HCT116 (cell line): ENCODE data around the gene ACTN3. TPM values are rescaled to one million over a fixed set of nuclear protein-coding genes. Genes with fewer than 3 reads are reported as not detected.
A peak's percentile ranks its signal among the peaks of the same experiment; 100 is the strongest.

Experiments used
- ATAC-seq: fragments of 200-7000 bp; cut with Tn5 transposase; 2 replicates; pipeline ENCODE4 v1.9.1; 2020; ENCODE audit warnings: mild to moderate bottlenecking, moderate library complexity
- BruUV-seq: library from RNA; stranded (reverse); fragments of 400-500 nt; replicated peaks from 2 replicates; lab custom pipeline; 2021; lab: Mats Ljungman, UMichigan
- CTCF ChIA-PET: fragments of 300-600 bp; sonication (Branson Sonifier 250); formaldehyde crosslinking; loops from one replicate; lab custom pipeline; 2021; ENCODE audit warnings: antibody characterized with exemption; lab: Charles Lee
- POLR2A ChIA-PET: fragments of 300-600, 350-600 bp; sonication (Branson Sonifier 250); formaldehyde crosslinking; loops from one replicate; lab custom pipeline; 2021; ENCODE audit warnings: antibody characterized with exemption; lab: Charles Lee
- RAD21 ChIA-PET, 2 experiments: fragments of 300-600 bp; sonication (Branson Sonifier 250); formaldehyde crosslinking; loops; one replicate each; lab custom pipeline; 2023; ENCODE audit warnings: low total read pairs in 2 of 2; ENCODE audit not compliant: uncharacterized antibody in 2 of 2, unreplicated experiment in 2 of 2, low non-redundant PET in 1 of 2; lab: Charles Lee
- DNase-seq: peaks from one replicate; pipeline ENCODE4 v3.0.0-alpha.2; 2010; ENCODE audit warnings: low read depth, low spot score
- H2AFZ ChIP-seq: fragments of 200-600 bp; shearing (Covaris generic), sonication (generic); 2 replicates; pipeline ENCODE4 v1.6.1; 2017; ENCODE audit warnings: low read depth, mixed run types, mixed read lengths, antibody characterized with exemption, low read length; ENCODE audit not compliant: poor library complexity, severe bottlenecking
- H3K27ac ChIP-seq: 2 replicates; pipeline ENCODE4 v1.5.1; 2012; ENCODE audit warnings: low read depth, low read length
- H3K27me3 ChIP-seq: fragments of 200-600 bp; sonication (generic); 2 replicates; pipeline ENCODE4 v1.6.1; 2016; ENCODE audit warnings: mixed run types, low read length, mixed read lengths; ENCODE audit not compliant: insufficient read depth
- H3K36me3 ChIP-seq, 2 experiments: fragments of 200-500 bp in 1 of 2; fragments of 200-600 bp in 1 of 2; sonication (Bioruptor generic) in 1 of 2; sonication (generic) in 1 of 2; 2 replicates each; pipeline versions ENCODE4 v1.5.1 to v1.6.1; 2014 to 2016; ENCODE audit warnings: low read length in 2 of 2, inconsistent platforms in 1 of 2, mixed read lengths in 1 of 2, mixed run types in 1 of 2; ENCODE audit not compliant: insufficient read depth in 2 of 2, control insufficient read depth in 1 of 2
- H3K4me1 ChIP-seq, 2 experiments: fragments of 200-600 bp in 1 of 2; sonication (generic) in 1 of 2; 2 replicates each; pipeline versions ENCODE4 v1.5.1 to v1.6.1; 2012 to 2017; ENCODE audit warnings: low read length in 2 of 2, inconsistent platforms in 1 of 2, mild to moderate bottlenecking in 1 of 2, mixed read lengths in 1 of 2, mixed run types in 1 of 2, moderate library complexity in 1 of 2; ENCODE audit not compliant: insufficient read depth in 2 of 2, control insufficient read depth in 1 of 2
- H3K4me2 ChIP-seq: fragments of 200-600 bp; sonication (generic); 2 replicates; pipeline ENCODE4 v1.6.1; 2017; ENCODE audit warnings: mixed run types, low read length, mixed read lengths
- H3K4me3 ChIP-seq, 2 experiments: fragments of 200-600 bp in 1 of 2; sonication (generic) in 1 of 2; replicated peaks in 1 of 2; 2 replicates each; pipeline ENCODE4 v1.5.1; 2011 to 2016; ENCODE audit warnings: low read length in 2 of 2, control low read depth in 1 of 2, low read depth in 1 of 2, mild to moderate bottlenecking in 1 of 2, mixed read lengths in 1 of 2, mixed run types in 1 of 2
- H3K79me2 ChIP-seq: fragments of 200-600 bp; sonication (generic); 2 replicates; pipeline ENCODE4 v1.6.1; 2017; ENCODE audit warnings: mild to moderate bottlenecking, mixed run types, low read length, moderate library complexity, mixed read lengths; ENCODE audit not compliant: insufficient read depth
- H3K9ac ChIP-seq: fragments of 200-600 bp; sonication (generic); 2 replicates; pipeline ENCODE4 v1.6.1; 2016; ENCODE audit warnings: low read length, mixed read lengths
- H3K9me2 ChIP-seq: fragments of 200-600 bp; sonication (generic), shearing (Covaris generic); 2 replicates; pipeline ENCODE4 v1.6.1; 2017; ENCODE audit warnings: mixed run types, mild to moderate bottlenecking, moderate library complexity; ENCODE audit not compliant: insufficient read depth
- H3K9me3 ChIP-seq, 2 experiments: fragments of 200-500 bp in 1 of 2; fragments of 200-600 bp in 1 of 2; sonication (Bioruptor generic) in 1 of 2; sonication (generic) in 1 of 2; 2 replicates each; pipeline ENCODE4 v1.6.1; 2014 to 2017; ENCODE audit warnings: low read length in 2 of 2, mixed read lengths in 2 of 2, inconsistent platforms in 1 of 2, low read depth in 1 of 2, mild to moderate bottlenecking in 1 of 2, mixed run types in 1 of 2, moderate library complexity in 1 of 2; ENCODE audit not compliant: control insufficient read depth in 1 of 2, insufficient read depth in 1 of 2
- H4K20me1 ChIP-seq: fragments of 200-600 bp; sonication (generic), shearing (Covaris generic); 2 replicates; pipeline ENCODE4 v1.6.1; 2017; ENCODE audit warnings: mixed run types, mild to moderate bottlenecking, moderate library complexity; ENCODE audit not compliant: insufficient read depth
- intact Hi-C: fragments of 100-400 bp; cut with micrococcal nuclease; formaldehyde crosslinking; loops from 2 replicates; pipeline ENCODE4 v1.10.0; 2022
- total RNA-seq: library from RNA; stranded (reverse); gene quantifications from one replicate; pipeline ENCODE4 v1.2.1, GENCODE V29; 2021; ENCODE audit not compliant: unreplicated experiment
- TF ChIP-seq, protein P1 (sequence below), 3 experiments: fragments of 200-600 bp in 1 of 3; sonication (generic) in 1 of 3; IDR thresholded peaks in 2 of 3; conservative IDR thresholded peaks in 1 of 3; 2 replicates each; pipeline ENCODE4 v1.5.1; 2012 to 2017; ENCODE audit warnings: low read depth in 2 of 3, low read length in 2 of 3, antibody characterized with exemption in 1 of 3, borderline replicate concordance in 1 of 3, control low read depth in 1 of 3, mild to moderate bottlenecking in 1 of 3, mixed read lengths in 1 of 3, mixed run types in 1 of 3, moderate library complexity in 1 of 3; ENCODE audit not compliant: insufficient read depth in 1 of 3
- TF ChIP-seq, protein P2 (sequence below): IDR thresholded peaks from 2 replicates; pipeline ENCODE4 v1.6.1; 2011; ENCODE audit warnings: mild to moderate bottlenecking, low read length, moderate library complexity; ENCODE audit not compliant: insufficient replicate concordance; ENCODE audit errors: extremely low read depth
- TF ChIP-seq, protein P3 (sequence below): IDR thresholded peaks from 2 replicates; pipeline ENCODE4 v1.6.1; 2012

The ACTN3 gene
- total RNA-seq, 1 experiment from 2014 or later = not detected

DNA sequence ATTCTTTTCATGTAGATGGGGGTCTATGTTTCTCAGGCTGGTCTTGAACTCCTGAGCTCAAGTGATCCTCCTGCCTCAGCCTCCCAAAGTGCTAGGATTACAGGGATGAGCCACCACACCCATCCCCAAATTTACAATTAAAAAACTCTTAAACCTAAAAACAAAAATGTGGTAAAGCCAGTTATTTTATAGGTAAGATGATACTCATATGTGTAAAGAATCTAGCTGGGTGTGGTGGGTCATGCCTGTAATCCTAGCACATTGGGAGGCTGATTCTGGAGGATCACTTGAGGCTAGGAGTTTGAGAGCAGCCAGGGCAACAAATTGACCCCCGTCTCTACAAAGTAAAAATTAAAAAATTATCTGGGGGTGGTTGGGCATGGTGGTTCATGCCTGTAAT, 65.8 kb downstream of the ACTN3 start:
- Histone ChIP-seq H3K27ac (no peak overlapping the region), H3K4me2 (peak overlapping the region; percentile 13; the same call in 1 of the 2 replicates), H3K9me2 (no peaks in the 10 kb centered on the region), H3K36me3 (peaks cover 0 to 5% of the 10 kb centered on the region in 2 experiments; a peak in 1 of 4 replicates), H3K9me3 (no peaks in the 10 kb centered on the region), H3K79me2 (peaks cover 19% of the 10 kb centered on the region), H3K4me3 (no peak overlapping the region), H3K4me1 (peaks cover 6 to 26% of the 10 kb centered on the region in 2 experiments; a peak in 3 of 4 replicates), H3K27me3 (no peaks in the 10 kb centered on the region), H4K20me1 (peaks cover 9% of the 10 kb centered on the region; the same call in 1 of the 2 replicates), H3K9ac (no peak overlapping the region), H2AFZ (no peak overlapping the region)
- RAD21 ChIA-PET = no interaction called here
- TF ChIP-seq, protein P1, sequence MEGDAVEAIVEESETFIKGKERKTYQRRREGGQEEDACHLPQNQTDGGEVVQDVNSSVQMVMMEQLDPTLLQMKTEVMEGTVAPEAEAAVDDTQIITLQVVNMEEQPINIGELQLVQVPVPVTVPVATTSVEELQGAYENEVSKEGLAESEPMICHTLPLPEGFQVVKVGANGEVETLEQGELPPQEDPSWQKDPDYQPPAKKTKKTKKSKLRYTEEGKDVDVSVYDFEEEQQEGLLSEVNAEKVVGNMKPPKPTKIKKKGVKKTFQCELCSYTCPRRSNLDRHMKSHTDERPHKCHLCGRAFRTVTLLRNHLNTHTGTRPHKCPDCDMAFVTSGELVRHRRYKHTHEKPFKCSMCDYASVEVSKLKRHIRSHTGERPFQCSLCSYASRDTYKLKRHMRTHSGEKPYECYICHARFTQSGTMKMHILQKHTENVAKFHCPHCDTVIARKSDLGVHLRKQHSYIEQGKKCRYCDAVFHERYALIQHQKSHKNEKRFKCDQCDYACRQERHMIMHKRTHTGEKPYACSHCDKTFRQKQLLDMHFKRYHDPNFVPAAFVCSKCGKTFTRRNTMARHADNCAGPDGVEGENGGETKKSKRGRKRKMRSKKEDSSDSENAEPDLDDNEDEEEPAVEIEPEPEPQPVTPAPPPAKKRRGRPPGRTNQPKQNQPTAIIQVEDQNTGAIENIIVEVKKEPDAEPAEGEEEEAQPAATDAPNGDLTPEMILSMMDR (IDR thresholded peaks at IDR 0.05 in 2 of 3, conservative IDR thresholded peaks at IDR 0.05 in 1 of 3; ENCODE audit: borderline replicate concordance in 1 of 3, insufficient read depth in 1 of 3, low read depth in 2 of 3, low read length in 2 of 3) = no peak
- TF ChIP-seq, protein P2, sequence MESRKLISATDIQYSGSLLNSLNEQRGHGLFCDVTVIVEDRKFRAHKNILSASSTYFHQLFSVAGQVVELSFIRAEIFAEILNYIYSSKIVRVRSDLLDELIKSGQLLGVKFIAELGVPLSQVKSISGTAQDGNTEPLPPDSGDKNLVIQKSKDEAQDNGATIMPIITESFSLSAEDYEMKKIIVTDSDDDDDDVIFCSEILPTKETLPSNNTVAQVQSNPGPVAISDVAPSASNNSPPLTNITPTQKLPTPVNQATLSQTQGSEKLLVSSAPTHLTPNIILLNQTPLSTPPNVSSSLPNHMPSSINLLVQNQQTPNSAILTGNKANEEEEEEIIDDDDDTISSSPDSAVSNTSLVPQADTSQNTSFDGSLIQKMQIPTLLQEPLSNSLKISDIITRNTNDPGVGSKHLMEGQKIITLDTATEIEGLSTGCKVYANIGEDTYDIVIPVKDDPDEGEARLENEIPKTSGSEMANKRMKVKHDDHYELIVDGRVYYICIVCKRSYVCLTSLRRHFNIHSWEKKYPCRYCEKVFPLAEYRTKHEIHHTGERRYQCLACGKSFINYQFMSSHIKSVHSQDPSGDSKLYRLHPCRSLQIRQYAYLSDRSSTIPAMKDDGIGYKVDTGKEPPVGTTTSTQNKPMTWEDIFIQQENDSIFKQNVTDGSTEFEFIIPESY = no peak
- TF ChIP-seq, protein P3, sequence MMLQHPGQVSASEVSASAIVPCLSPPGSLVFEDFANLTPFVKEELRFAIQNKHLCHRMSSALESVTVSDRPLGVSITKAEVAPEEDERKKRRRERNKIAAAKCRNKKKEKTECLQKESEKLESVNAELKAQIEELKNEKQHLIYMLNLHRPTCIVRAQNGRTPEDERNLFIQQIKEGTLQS = no peak
- DNase-seq (no peak), ATAC-seq (no peak)
- POLR2A ChIA-PET = interaction anchor here (0.7 kb wide), 1 partner anchor 18 kb away, joined by 3 read pairs; no protein-coding TSS in a partner anchor
- CTCF ChIA-PET = no interaction called here
- intact Hi-C loops = no loop called here
- no TSS peak for BruUV-seq

Other genes with a start within 250 kb of the ACTN3 start
- 0.32 TPM for gene CD248, start 229.9 kb upstream of the ACTN3 start, total RNA-seq
- 38.7 TPM for gene RIN1, start 210.5 kb upstream of the ACTN3 start, total RNA-seq
- gene BRMS1, start 201.8 kb upstream of the ACTN3 start, total RNA-seq = 42.1 TPM
- gene B4GAT1, start 199.3 kb upstream of the ACTN3 start, total RNA-seq = 6.7 TPM
- 39.7 TPM for gene SLC29A2, start 175.1 kb upstream of the ACTN3 start, total RNA-seq
- not detected for gene NPAS4, start 125.9 kb upstream of the ACTN3 start, total RNA-seq
- 126 TPM for gene MRPL11, start 108.1 kb upstream of the ACTN3 start, total RNA-seq
- 12.8 TPM for gene PELI3, start 80.0 kb upstream of the ACTN3 start, total RNA-seq
- gene DPP3, start 66.5 kb upstream of the ACTN3 start, total RNA-seq = 55.6 TPM
- 29.8 TPM for gene BBS1, start 36.3 kb upstream of the ACTN3 start, total RNA-seq
- gene ZDHHC24, start 855 bp upstream of the ACTN3 start, total RNA-seq = 10.5 TPM
- gene CTSF, start 21.7 kb downstream of the ACTN3 start, total RNA-seq = 0.34 TPM
- gene CCDC87, start 46.2 kb downstream of the ACTN3 start, total RNA-seq = 0.39 TPM
- gene CCS, start 46.3 kb downstream of the ACTN3 start, total RNA-seq = 40.6 TPM
- gene RBM14, start 69.7 kb downstream of the ACTN3 start, total RNA-seq = 95.3 TPM
- 94.4 TPM for gene RBM4, start 91.8 kb downstream of the ACTN3 start, total RNA-seq
- gene RBM4B, start 131.0 kb downstream of the ACTN3 start, total RNA-seq = 18.1 TPM
- 18.5 TPM for gene SPTBN2, start 182.3 kb downstream of the ACTN3 start, total RNA-seq